ENCODE results near the gene TRIP10. TPM values are rescaled to one million over a fixed set of nuclear protein-coding genes. Genes with fewer than 3 reads are reported as not detected.

Gene TRIP10
- total and polyA plus RNA-seq, 2 of the 13 experiments (the other 11 are each of a cell fraction or from before 2014, with no cell fraction given): 32.5 to 33.2 TPM

DNA sequence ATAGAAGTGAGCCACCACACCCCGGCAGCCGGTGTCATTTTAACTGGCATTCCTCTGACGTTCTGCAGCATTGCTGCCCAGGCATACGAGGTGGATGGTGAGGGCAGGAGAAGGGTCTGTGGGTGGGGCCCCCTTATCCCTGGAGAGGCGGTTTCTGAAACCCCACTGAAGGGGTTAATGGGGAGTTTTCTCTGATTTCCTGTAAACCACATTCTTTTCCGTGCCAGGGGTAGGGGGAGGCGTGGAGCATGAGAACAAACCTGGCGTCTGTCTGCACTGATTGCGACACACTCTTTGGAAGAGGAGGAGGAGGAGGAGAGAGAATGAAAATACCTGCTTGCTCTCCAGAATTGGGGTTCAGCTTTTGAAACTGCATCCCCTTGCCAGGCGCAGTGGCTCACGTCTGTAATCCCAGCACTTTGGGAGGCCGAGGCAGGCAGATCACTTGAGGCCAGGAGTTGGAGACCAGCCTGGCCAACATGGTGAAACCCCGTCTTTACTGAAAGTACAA is 16.3 kb upstream of the TRIP10 start (continued):
- TF ChIP-seq, protein P1, sequence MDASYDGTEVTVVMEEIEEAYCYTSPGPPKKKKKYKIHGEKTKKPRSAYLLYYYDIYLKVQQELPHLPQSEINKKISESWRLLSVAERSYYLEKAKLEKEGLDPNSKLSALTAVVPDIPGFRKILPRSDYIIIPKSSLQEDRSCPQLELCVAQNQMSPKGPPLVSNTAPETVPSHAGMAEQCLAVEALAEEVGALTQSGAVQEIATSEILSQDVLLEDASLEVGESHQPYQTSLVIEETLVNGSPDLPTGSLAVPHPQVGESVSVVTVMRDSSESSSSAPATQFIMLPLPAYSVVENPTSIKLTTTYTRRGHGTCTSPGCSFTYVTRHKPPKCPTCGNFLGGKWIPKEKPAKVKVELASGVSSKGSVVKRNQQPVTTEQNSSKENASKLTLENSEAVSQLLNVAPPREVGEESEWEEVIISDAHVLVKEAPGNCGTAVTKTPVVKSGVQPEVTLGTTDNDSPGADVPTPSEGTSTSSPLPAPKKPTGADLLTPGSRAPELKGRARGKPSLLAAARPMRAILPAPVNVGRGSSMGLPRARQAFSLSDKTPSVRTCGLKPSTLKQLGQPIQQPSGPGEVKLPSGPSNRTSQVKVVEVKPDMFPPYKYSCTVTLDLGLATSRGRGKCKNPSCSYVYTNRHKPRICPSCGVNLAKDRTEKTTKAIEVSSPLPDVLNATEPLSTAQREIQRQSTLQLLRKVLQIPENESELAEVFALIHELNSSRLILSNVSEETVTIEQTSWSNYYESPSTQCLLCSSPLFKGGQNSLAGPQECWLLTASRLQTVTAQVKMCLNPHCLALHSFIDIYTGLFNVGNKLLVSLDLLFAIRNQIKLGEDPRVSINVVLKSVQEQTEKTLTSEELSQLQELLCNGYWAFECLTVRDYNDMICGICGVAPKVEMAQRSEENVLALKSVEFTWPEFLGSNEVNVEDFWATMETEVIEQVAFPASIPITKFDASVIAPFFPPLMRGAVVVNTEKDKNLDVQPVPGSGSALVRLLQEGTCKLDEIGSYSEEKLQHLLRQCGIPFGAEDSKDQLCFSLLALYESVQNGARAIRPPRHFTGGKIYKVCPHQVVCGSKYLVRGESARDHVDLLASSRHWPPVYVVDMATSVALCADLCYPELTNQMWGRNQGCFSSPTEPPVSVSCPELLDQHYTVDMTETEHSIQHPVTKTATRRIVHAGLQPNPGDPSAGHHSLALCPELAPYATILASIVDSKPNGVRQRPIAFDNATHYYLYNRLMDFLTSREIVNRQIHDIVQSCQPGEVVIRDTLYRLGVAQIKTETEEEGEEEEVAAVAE (CRISPR knock-in tag; IDR thresholded peaks at IDR 0.05; ENCODE audit: borderline replicate concordance): 0 out of 2 replicates have a peak, but pooled peaks have one; percentile 72
- TF ChIP-seq PHF20 (CRISPR knock-in tag; IDR thresholded peaks at IDR 0.05) (no peak), ZNF589 (CRISPR knock-in tag; conservative IDR thresholded peaks at IDR 0.05) (no peak), ZBTB8A (CRISPR knock-in tag; IDR thresholded peaks at IDR 0.05; ENCODE audit: borderline replicate concordance, low read depth) (no peak), ZNF282 (IDR thresholded peaks at IDR 0.05; ENCODE audit: partially characterized antibody) (no peak), STAT5B (CRISPR knock-in tag; IDR thresholded peaks at IDR 0.05) (no peak; the same call in 1 of the 2 replicates), MLLT10 (CRISPR knock-in tag; IDR thresholded peaks at IDR 0.05) (no peak), MED13 (CRISPR knock-in tag; IDR thresholded peaks at IDR 0.05) (no peak), ISL2 (CRISPR knock-in tag; IDR thresholded peaks at IDR 0.05) (peak; percentile 56), ZNF501 (CRISPR knock-in tag; IDR thresholded peaks at IDR 0.05) (peak; percentile 29; the same call in 1 of the 2 replicates), SUZ12 (IDR thresholded peaks at IDR 0.05; ENCODE audit: low read depth, low read length) (no peak), ZBTB38 (CRISPR knock-in tag; IDR thresholded peaks at IDR 0.05) (0 out of 2 replicates have a peak, but pooled peaks have one; percentile 16), ZNF605 (CRISPR knock-in tag; IDR thresholded peaks at IDR 0.05) (peak; percentile 55)
- TF ChIP-seq, protein P2, sequence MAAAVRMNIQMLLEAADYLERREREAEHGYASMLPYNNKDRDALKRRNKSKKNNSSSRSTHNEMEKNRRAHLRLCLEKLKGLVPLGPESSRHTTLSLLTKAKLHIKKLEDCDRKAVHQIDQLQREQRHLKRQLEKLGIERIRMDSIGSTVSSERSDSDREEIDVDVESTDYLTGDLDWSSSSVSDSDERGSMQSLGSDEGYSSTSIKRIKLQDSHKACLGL (CRISPR knock-in tag; IDR thresholded peaks at IDR 0.05): no peak
- TF ChIP-seq, protein P3, sequence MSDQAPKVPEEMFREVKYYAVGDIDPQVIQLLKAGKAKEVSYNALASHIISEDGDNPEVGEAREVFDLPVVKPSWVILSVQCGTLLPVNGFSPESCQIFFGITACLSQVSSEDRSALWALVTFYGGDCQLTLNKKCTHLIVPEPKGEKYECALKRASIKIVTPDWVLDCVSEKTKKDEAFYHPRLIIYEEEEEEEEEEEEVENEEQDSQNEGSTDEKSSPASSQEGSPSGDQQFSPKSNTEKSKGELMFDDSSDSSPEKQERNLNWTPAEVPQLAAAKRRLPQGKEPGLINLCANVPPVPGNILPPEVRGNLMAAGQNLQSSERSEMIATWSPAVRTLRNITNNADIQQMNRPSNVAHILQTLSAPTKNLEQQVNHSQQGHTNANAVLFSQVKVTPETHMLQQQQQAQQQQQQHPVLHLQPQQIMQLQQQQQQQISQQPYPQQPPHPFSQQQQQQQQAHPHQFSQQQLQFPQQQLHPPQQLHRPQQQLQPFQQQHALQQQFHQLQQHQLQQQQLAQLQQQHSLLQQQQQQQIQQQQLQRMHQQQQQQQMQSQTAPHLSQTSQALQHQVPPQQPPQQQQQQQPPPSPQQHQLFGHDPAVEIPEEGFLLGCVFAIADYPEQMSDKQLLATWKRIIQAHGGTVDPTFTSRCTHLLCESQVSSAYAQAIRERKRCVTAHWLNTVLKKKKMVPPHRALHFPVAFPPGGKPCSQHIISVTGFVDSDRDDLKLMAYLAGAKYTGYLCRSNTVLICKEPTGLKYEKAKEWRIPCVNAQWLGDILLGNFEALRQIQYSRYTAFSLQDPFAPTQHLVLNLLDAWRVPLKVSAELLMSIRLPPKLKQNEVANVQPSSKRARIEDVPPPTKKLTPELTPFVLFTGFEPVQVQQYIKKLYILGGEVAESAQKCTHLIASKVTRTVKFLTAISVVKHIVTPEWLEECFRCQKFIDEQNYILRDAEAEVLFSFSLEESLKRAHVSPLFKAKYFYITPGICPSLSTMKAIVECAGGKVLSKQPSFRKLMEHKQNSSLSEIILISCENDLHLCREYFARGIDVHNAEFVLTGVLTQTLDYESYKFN (CRISPR knock-in tag; conservative IDR thresholded peaks at IDR 0.05): peak; percentile 87
- TF ChIP-seq, protein P4, sequence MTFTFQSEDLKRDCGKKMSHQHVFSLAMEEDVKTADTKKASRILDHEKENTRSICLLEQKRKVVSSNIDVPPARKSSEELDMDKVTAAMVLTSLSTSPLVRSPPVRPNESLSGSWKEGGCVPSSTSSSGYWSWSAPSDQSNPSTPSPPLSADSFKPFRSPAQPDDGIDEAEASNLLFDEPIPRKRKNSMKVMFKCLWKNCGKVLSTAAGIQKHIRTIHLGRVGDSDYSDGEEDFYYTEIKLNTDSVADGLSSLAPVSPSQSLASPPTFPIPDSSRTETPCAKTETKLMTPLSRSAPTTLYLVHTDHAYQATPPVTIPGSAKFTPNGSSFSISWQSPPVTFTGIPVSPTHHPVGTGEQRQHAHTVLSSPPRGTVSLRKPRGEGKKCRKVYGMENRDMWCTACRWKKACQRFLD (CRISPR knock-in tag; IDR thresholded peaks at IDR 0.05; ENCODE audit: borderline replicate concordance): no peak
- TF ChIP-seq, protein P5, sequence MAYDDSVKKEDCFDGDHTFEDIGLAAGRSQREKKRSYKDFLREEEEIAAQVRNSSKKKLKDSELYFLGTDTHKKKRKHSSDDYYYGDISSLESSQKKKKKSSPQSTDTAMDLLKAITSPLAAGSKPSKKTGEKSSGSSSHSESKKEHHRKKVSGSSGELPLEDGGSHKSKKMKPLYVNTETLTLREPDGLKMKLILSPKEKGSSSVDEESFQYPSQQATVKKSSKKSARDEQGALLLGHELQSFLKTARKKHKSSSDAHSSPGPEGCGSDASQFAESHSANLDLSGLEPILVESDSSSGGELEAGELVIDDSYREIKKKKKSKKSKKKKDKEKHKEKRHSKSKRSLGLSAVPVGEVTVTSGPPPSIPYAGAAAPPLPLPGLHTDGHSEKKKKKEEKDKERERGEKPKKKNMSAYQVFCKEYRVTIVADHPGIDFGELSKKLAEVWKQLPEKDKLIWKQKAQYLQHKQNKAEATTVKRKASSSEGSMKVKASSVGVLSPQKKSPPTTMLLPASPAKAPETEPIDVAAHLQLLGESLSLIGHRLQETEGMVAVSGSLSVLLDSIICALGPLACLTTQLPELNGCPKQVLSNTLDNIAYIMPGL (CRISPR knock-in tag; IDR thresholded peaks at IDR 0.05; ENCODE audit: borderline replicate concordance in 1 of 2, low read depth in 1 of 2): peak in 1 of 2 experiments; percentile 77; a peak in 2 of 4 replicates

Data from HepG2 (cell line).